HUES6 (cell line): ENCODE measurements around the gene CLSTN2.

ENCODE experiments used
- H3K27ac ChIP-seq: 2 replicates; pipeline ENCODE4 v1.7.0; 2013; ENCODE audit warnings: low read depth, mild to moderate bottlenecking, low read length, inconsistent platforms
- H3K27me3 ChIP-seq: 2 replicates; pipeline ENCODE4 v1.6.1; 2013; ENCODE audit warnings: low read length; ENCODE audit not compliant: control insufficient read depth, insufficient read depth
- H3K36me3 ChIP-seq: 2 replicates; pipeline ENCODE4 v1.6.1; 2013; ENCODE audit warnings: low read length; ENCODE audit not compliant: control insufficient read depth, insufficient read depth
- H3K4me1 ChIP-seq: 2 replicates; pipeline ENCODE4 v1.6.1; 2013; ENCODE audit warnings: low read length; ENCODE audit not compliant: control insufficient read depth, insufficient read depth
- H3K4me3 ChIP-seq: 2 replicates; pipeline ENCODE4 v1.5.1; 2013; ENCODE audit warnings: low read depth, low read length
- H3K9ac ChIP-seq: one replicate; pipeline ENCODE4 v1.6.1; 2013; ENCODE audit warnings: mild to moderate bottlenecking, low read length
- H3K9me3 ChIP-seq: 2 replicates; pipeline ENCODE4 v1.6.1; 2013; ENCODE audit warnings: low read depth, low read length; ENCODE audit not compliant: control insufficient read depth, insufficient read depth

CLSTN2 gene

GRCh38 chr3:140505876-140506275 is 570.9 kb downstream of the CLSTN2 start:
- peaks cover 49% of the 10 kb centered on the region for H3K4me1 ChIP-seq
- no peak overlapping the region for H3K27ac ChIP-seq
- no peak overlapping the region for H3K9ac ChIP-seq
- H3K27me3 ChIP-seq, result no peaks in the 10 kb centered on the region
- H3K9me3 ChIP-seq, result no peaks in the 10 kb centered on the region
- no peaks in the 10 kb centered on the region for H3K36me3 ChIP-seq
- no peak overlapping the region for H3K4me3 ChIP-seq

- Histone ChIP-seq H3K36me3 (no peaks in the 10 kb centered on the region), H3K27me3 (no peaks in the 10 kb centered on the region), H3K27ac (no peak overlapping the region), H3K9me3 (no peaks in the 10 kb centered on the region), H3K4me1 (peaks cover 46% of the 10 kb centered on the region), H3K4me3 (no peak overlapping the region), H3K9ac (no peak overlapping the region)
These were observed 573.6 kb downstream of the CLSTN2 start for GRCh38 chr3:140508550-140508949.

- no peak overlapping the region for H3K27ac ChIP-seq
- H3K9ac ChIP-seq, result no peak overlapping the region
- no peaks in the 10 kb centered on the region for H3K9me3 ChIP-seq
- no peaks in the 10 kb centered on the region for H3K36me3 ChIP-seq
- H3K4me3 ChIP-seq, result no peak overlapping the region
- H3K4me1 ChIP-seq, result peaks cover 43% of the 10 kb centered on the region
- H3K27me3 ChIP-seq, result no peaks in the 10 kb centered on the region
These were observed 574.5 kb downstream of the CLSTN2 start for GRCh38 chr3:140509534-140509933.

- no peak overlapping the region for H3K9ac ChIP-seq
- H3K9me3 ChIP-seq, result no peaks in the 10 kb centered on the region
- H3K27me3 ChIP-seq, result no peaks in the 10 kb centered on the region
- H3K4me3 ChIP-seq, result 0 out of 2 replicates have a peak overlapping the region, but pooled peaks have one; percentile 9
- H3K36me3 ChIP-seq, result no peaks in the 10 kb centered on the region
- no peak overlapping the region for H3K27ac ChIP-seq
- H3K4me1 ChIP-seq, result peaks cover 35% of the 10 kb centered on the region
These were observed 575.4 kb downstream of the CLSTN2 start for GRCh38 chr3:140510303-140510861.

- peaks cover 5% of the 10 kb centered on the region for H3K9me3 ChIP-seq
- H3K4me1 ChIP-seq, result peaks cover 20% of the 10 kb centered on the region
- H3K36me3 ChIP-seq, result no peaks in the 10 kb centered on the region
- no peak overlapping the region for H3K9ac ChIP-seq
- no peaks in the 10 kb centered on the region for H3K27me3 ChIP-seq
- no peak overlapping the region for H3K27ac ChIP-seq
- H3K4me3 ChIP-seq, result no peak overlapping the region
These were observed 586.9 kb downstream of the CLSTN2 start for GRCh38 chr3:140521751-140522445.

- Histone ChIP-seq H3K9me3 (peaks cover 5% of the 10 kb centered on the region), H3K27me3 (no peaks in the 10 kb centered on the region), H3K4me1 (peaks cover 20% of the 10 kb centered on the region), H3K9ac (no peak overlapping the region), H3K36me3 (no peaks in the 10 kb centered on the region), H3K4me3 (no peak overlapping the region), H3K27ac (no peak overlapping the region)
These were observed 587.8 kb downstream of the CLSTN2 start for GRCh38 chr3:140522653-140523380.

- peaks cover 5% of the 10 kb centered on the region for H3K9me3 ChIP-seq
- no peak overlapping the region for H3K4me3 ChIP-seq
- no peaks in the 10 kb centered on the region for H3K36me3 ChIP-seq
- peaks cover 20% of the 10 kb centered on the region for H3K4me1 ChIP-seq
- no peaks in the 10 kb centered on the region for H3K27me3 ChIP-seq
- no peak overlapping the region for H3K9ac ChIP-seq
- no peak overlapping the region for H3K27ac ChIP-seq
These were observed 588.6 kb downstream of the CLSTN2 start for GRCh38 chr3:140523600-140523999.

DNA sequence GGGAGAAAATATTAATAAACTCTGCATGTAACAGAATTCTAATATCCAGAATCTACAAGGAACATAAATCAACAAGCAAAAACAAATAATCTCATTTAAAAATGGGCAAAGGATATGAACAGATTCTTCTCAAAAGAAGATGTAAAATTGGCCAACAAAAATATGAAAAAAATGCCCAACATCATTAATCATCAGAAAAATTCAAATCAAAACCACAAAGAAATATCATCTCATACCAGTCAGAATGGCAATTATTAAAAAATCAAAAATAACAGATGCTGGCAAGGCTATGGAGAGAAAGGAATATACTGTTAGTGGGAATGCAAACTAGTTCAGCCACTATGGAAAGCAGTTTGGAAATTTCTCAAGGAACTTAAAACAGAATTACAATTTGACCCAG is 592.2 kb downstream of the CLSTN2 start:
- Histone ChIP-seq H3K27me3 (no peaks in the 10 kb centered on the region), H3K36me3 (no peaks in the 10 kb centered on the region), H3K4me3 (no peak overlapping the region), H3K9ac (no peak overlapping the region), H3K4me1 (peaks cover 10% of the 10 kb centered on the region), H3K27ac (no peak overlapping the region), H3K9me3 (no peaks in the 10 kb centered on the region)

DNA sequence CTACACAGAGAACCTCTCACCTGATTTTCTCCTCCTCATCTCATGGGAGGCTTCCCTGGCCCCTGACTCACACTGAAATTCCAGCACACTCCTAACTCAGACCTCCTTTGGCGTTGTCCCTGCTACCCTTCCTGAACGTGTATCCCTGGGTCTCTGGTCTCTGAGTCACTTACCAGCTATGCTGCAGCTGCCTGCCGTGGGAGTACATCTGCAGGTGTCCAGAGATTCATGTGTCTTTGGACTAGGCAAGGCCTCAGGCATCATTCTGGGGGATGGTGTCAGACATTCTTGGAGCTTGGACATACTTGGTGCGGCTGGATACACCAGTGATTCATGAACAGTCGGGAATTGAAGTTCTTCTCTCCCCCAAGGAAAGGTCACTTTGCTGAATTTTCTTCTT is 594.1 kb downstream of the CLSTN2 start:
- Histone ChIP-seq H3K9me3 (no peaks in the 10 kb centered on the region), H3K27ac (no peak overlapping the region), H3K36me3 (no peaks in the 10 kb centered on the region), H3K4me1 (no peaks in the 10 kb centered on the region), H3K27me3 (no peaks in the 10 kb centered on the region), H3K4me3 (no peak overlapping the region), H3K9ac (no peak overlapping the region)

- Histone ChIP-seq H3K9me3 (no peaks in the 10 kb centered on the region), H3K4me1 (no peaks in the 10 kb centered on the region), H3K27me3 (no peaks in the 10 kb centered on the region), H3K36me3 (no peaks in the 10 kb centered on the region), H3K9ac (no peak overlapping the region), H3K27ac (no peak overlapping the region), H3K4me3 (no peak overlapping the region)
These were observed 594.6 kb downstream of the CLSTN2 start for GRCh38 chr3:140529558-140529957.

GRCh38 chr3:140530131-140530530 is 595.1 kb downstream of the CLSTN2 start:
- Histone ChIP-seq H3K27me3 (no peaks in the 10 kb centered on the region), H3K4me1 (no peaks in the 10 kb centered on the region), H3K4me3 (no peak overlapping the region), H3K27ac (no peak overlapping the region), H3K9me3 (peaks cover 4% of the 10 kb centered on the region; the same call in 1 of the 2 replicates), H3K36me3 (no peaks in the 10 kb centered on the region), H3K9ac (no peak overlapping the region)
